HuH-7 (cell line): ENCODE data around the gene CALHM6.
"Not testable (repeated sequence)": the region's sequence is repeated elsewhere in the genome, so short reads cannot be mapped to it uniquely, and the experiment has no call there.

Experiments
- DNase-seq: peaks from one replicate; pipeline ENCODE4 v3.0.0; 2011; ENCODE audit warnings: low spot score

CALHM6 gene

GRCh38 chr6:116482780-116483179 is 21.6 kb downstream of the CALHM6 start:
- no peak for DNase-seq

GRCh38 chr6:116483616-116484015 is 22.4 kb downstream of the CALHM6 start:
- no peak for DNase-seq

GRCh38 chr6:116485559-116486184 is 24.5 kb downstream of the CALHM6 start:
- no peak for DNase-seq

GRCh38 chr6:116491610-116492330 is 30.6 kb downstream of the CALHM6 start:
- no peak for DNase-seq

- DNase-seq = no peak
These were observed 31.3 kb downstream of the CALHM6 start for GRCh38 chr6:116492331-116493067.

- not testable (repeated sequence) for DNase-seq
These were observed 34.0 kb downstream of the CALHM6 start for GRCh38 chr6:116495161-116495560.

- DNase-seq = no peak
These were observed 36.0 kb downstream of the CALHM6 start for GRCh38 chr6:116497113-116497676.

GRCh38 chr6:116500969-116501433 is 39.8 kb downstream of the CALHM6 start:
- no peak for DNase-seq

- DNase-seq = no peak
These were observed 46.1 kb downstream of the CALHM6 start for GRCh38 chr6:116507324-116507723.

- no peak for DNase-seq
These were observed 47.4 kb downstream of the CALHM6 start for GRCh38 chr6:116508527-116508926.

- DNase-seq = no peak
These were observed 50.4 kb downstream of the CALHM6 start, which contains the start of gene CALHM5 for GRCh38 chr6:116511424-116512110. Gene CALHM5, plus strand, starts transcription at chr6:116511639. Its CDS starts 58 bp downstream, at chr6:116511697.

GRCh38 chr6:116512111-116512559 is 51.0 kb downstream of the CALHM6 start:
- DNase-seq = no peak

GRCh38 chr6:116512734-116513133 is 51.6 kb downstream of the CALHM6 start:
- DNase-seq = no peak
